Hematopoietic multipotent progenitor cell treated with erythropoietin and hydrocortisone succinate and interleukin-3 and kit ligand, for 6 days (in vitro differentiated cells): ENCODE data around the gene ATP8A2.

ENCODE experiments used
- DNase-seq: peaks from one replicate; pipeline ENCODE4 v3.0.0-alpha.2; 2015

The ATP8A2 gene

GRCh38 chr13:25827831-25828465 lies 456.2 kb downstream of the ATP8A2 start:
- DNase-seq, result no peak

GRCh38 chr13:25833761-25834160 lies 462.0 kb downstream of the ATP8A2 start:
- no peak for DNase-seq

GRCh38 chr13:25836574-25837336 lies 465.0 kb downstream of the ATP8A2 start:
- DNase-seq, result no peak

GRCh38 chr13:25839371-25839770 lies 467.6 kb downstream of the ATP8A2 start:
- no peak for DNase-seq

- no peak for DNase-seq
Observed at GRCh38 chr13:25840261-25840660, 468.5 kb downstream of the ATP8A2 start.

GRCh38 chr13:25840931-25841330 lies 469.2 kb downstream of the ATP8A2 start:
- no peak for DNase-seq

- no peak for DNase-seq
Observed at GRCh38 chr13:25843692-25844091, 471.9 kb downstream of the ATP8A2 start.

GRCh38 chr13:25844559-25845434 lies 473.0 kb downstream of the ATP8A2 start:
- DNase-seq, result no peak

GRCh38 chr13:25846222-25846984 lies 474.6 kb downstream of the ATP8A2 start:
- DNase-seq, result no peak

GRCh38 chr13:25847145-25847544 lies 475.4 kb downstream of the ATP8A2 start:
- DNase-seq, result no peak

- DNase-seq, result peak; percentile 2
Observed at GRCh38 chr13:25847635-25848626, 476.2 kb downstream of the ATP8A2 start.

- no peak for DNase-seq
Observed at GRCh38 chr13:25848812-25849745, 477.3 kb downstream of the ATP8A2 start.

- DNase-seq, result no peak
Observed at GRCh38 chr13:25857830-25858229, 486.1 kb downstream of the ATP8A2 start.

GRCh38 chr13:25859528-25859927 lies 487.8 kb downstream of the ATP8A2 start:
- DNase-seq, result no peak

- no peak for DNase-seq
Observed at GRCh38 chr13:25860265-25860664, 488.5 kb downstream of the ATP8A2 start.

GRCh38 chr13:25860862-25861261 lies 489.1 kb downstream of the ATP8A2 start:
- DNase-seq, result no peak

GRCh38 chr13:25862156-25862555 lies 490.4 kb downstream of the ATP8A2 start:
- DNase-seq, result no peak

GRCh38 chr13:25864116-25864515 lies 492.3 kb downstream of the ATP8A2 start:
- DNase-seq, result no peak

GRCh38 chr13:25864936-25865335 lies 493.2 kb downstream of the ATP8A2 start:
- no peak for DNase-seq

- DNase-seq, result no peak
Observed at GRCh38 chr13:25865391-25865790, 493.6 kb downstream of the ATP8A2 start.
